HG03575 (cell line): ENCODE results near the gene SLC16A1.
"Not testable (repeated sequence)": the region's sequence is repeated elsewhere in the genome, so short reads cannot be mapped to it uniquely, and the experiment has no call there.

ENCODE experiments used
- ATAC-seq: cut with Tn5 transposase; IDR thresholded peaks from one replicate; pipeline ENCODE4 v1.9.1; 2021; ENCODE audit not compliant: unreplicated experiment, insufficient number of reproducible peaks, low FRiP score; ENCODE audit errors: extremely low read depth

Gene SLC16A1

DNA sequence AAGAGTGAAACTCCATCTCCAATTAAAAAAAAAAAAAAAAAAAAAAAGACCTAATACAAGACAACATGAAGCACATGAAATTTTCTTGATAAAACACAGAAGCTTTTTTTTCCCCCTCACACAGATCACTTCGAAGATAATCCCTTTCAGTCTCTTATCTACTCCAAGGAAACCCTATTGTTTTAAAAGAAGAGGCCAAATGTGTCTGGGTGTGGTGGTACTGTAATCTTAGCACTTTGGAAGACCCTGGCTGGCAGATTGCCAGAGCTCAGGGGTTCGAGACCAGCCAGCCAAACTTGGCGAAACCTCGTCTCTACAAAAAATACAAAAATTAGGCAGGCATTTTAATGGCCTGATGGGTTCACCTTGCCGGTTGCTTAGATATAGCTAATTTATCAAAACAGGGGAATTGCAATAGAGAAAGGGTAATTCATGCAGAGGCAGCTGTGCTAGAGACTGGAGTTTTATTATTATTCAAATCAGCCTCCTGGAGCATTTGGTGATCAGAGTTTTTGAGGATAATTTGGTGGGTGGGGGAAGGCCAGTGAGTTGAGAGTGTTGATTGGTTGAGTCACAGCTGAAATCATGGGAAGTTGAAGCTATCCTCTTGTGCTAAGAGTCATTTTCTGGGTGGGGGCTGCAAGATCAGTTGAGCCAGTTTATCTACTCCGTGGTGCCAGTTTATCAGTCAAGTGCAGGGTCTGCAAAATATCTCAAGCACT lies 62.5 kb downstream of the SLC16A1 start:
- no peak for ATAC-seq

DNA sequence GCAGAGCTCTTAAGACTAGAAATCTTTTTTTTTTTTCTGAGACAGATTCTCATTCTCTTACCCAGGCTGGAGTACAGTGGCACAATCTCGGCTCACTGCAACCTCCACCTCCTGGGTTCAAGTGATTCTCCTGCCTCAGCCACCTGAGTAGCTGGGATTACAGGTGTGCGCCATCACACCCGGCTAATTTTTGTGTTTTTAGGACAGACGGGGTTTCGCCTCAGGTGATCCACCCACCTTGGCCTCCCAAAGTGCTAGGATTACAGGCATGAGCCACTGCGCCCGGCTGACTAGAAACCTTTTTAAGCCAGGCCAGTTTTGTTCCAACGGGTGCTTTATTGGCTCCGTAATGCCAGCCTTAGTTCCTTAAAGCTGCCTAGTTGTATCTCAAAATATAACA lies 66.1 kb downstream of the SLC16A1 start:
- ATAC-seq = not testable (repeated sequence)

DNA sequence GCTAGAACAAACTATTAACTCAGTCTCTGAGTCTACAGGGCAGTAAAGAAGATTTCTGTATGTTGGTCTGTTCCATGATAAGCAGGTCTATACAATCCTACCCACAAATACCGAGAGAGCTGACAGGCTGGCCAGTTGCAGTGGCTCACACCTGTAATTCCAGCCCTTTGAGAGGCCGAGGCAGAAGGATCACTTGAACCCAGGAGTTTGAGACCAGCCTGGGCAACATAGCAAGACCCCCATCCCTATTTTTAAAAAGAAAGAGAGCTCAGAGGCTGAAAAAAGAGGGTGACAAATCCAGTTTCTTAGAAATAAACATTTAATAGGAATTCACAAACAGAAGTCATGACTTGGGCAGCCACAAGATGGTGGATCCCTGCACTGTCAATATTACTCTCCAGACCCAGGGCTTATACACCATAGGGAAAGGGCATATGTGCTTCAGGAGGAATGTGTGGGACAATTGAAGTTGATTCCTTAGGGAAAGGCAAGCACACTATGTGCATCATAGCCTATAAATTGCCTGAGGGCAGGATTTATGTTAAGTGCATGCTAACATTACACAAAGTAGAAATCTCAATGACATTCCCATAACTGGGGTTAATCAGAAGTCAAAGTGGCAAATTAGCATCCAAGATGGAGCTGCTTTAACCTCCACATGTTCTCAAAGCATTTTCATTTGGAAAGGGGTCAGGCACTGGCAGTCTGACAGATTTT lies 66.8 kb downstream of the SLC16A1 start:
- ATAC-seq = no peak

DNA sequence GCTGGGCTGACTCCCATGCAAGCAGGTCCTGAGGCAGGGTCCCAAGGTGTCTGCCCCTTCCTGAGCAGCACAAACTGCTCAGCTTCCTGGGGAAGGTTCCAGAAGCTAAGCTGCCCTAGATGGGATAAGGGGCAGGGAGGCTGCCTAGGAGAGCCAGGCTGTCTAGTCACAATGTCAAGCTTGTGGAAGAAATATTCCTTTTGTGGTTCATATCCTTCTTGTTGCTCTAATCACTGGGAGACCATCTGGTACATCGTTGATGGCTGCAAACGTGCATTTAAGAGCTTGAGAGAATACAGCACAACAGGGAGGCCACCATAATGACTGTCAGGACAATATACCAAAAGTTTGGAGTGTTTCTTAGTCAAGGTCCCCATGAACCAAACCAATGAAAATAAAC lies 67.4 kb downstream of the SLC16A1 start:
- ATAC-seq = no peak

DNA sequence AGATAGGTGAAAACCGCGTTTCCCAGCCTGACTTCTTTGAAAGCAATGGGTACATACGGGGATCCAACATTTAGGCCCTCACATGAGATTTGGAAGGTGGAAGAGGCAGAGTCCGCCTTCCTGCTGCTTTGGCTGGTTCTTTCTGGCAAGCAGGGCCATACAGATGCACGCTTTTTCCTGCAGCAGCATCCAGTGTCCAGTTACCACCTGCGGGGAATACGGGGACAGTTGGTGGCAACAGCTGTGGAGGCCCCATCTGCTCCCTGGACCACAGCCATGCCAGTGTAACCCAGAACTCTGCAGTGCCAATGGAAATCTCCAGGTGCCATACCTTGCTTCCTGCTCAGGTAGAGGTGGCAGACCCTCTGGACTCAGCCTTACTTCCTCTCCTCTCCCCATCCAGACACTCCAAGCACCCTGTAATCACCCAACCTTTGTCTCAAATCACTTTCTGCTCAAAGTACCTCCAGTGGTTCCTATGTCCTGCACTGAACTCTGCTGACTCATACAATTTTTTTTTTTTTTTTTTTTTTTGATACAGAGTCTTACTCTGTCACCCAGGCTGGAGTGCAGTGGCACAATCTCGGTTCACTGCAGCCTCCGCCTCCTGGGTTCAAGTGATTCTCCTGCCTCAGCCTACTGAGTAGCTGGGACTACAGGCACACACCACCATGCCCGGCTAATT lies 68.3 kb downstream of the SLC16A1 start:
- no peak for ATAC-seq

DNA sequence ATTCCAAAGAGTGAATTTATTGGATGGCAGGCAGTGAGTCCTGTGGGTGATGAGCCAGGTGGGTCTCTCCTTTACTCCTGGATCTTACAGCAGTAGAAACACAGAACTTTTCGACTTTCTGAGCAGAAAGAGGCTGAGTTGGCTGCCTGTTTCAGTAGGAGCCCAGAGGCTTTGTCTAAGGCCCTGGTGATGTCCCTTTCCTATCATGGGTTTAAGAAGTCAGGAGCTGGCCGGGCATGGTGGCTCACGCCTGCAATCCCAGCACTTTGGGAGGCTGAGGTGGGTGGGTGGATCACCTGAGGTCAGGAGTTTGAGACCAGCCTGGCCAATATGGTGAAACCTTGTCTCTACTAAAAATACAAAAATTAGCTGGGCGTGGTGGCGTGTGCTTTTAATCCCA lies 71.0 kb downstream of the SLC16A1 start:
- not testable (repeated sequence) for ATAC-seq

DNA sequence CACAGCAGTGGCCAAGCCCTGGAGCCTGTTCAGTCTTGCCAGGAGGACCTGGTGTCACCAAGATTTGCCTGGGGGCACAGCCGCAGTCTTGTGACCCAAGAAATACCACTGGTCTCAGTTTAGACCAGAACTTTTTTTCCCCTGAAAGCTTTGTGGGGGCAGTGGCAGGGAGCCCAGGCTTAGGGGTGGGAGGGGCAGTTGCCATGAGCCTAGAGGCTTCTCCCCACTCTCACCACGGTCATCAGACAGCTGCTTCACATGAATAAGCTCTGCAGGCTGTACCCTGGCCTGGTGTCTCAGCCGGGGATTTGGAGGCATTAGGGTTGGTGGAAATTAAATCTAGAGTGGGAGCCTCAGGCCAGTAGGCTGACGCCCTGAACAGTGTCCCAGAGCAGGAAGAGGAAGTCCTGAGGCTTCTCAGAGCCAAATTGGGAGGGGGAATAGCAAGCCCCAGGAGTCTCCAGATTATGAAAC lies 73.7 kb downstream of the SLC16A1 start:
- no peak for ATAC-seq

DNA sequence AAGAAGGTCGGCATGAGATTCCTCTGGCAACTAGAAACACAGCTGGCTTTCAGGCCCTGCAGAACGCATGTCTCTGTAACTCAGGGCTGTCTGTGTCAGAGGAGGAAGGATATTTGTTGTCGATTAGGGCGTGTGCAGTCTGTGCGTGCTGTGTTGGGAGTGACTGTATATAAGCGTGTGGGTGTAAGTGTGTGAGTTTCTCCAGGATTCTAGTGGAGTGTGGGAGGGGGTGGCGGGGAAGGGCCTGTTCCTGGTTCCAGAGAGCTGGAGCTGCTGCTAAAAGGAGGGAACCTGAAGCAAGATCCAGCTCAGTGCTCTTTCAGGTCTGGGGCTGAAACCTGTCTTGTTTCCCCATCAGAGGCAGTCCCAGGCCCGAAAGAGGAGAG lies 74.3 kb downstream of the SLC16A1 start:
- ATAC-seq = no peak

DNA sequence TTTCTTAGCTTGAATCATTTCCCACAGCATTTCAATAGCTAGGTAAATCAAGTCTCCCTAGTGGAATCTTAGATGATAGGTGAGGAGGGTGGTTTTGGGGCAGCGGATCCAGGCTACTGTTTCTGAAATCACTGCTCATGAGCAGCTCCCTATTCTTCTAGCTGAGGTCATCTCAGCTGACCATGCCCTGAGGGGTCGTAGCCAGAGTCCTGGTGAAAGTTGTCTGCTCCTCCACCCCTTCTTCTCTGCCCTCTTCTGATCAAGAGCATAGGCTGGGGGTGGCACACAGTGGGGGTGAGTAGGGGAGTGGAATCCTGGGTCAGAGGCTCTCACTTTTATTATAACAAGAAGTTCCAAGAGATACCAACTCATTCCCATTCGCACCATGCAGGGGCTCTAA lies 76.2 kb downstream of the SLC16A1 start:
- ATAC-seq = no peak

DNA sequence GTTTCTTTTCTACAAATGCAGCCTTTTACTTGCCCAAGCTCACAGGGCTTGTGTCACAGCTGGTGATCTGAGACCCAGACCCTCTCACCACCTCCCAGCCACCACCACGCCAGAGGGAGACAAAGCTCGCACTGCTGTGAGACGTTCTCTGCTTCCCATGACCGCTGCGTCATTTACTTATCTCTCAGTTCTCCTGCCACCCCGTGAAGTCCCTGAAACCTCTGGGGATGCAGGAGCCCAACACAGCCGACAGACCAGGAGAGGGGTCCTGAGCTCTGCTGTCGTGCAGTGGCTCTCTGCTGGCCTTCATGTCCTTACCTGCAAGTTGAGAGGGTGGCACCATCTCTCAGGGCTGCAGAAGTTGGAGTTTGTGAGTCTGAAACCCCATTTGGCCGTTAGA lies 77.7 kb downstream of the SLC16A1 start:
- no peak for ATAC-seq

DNA sequence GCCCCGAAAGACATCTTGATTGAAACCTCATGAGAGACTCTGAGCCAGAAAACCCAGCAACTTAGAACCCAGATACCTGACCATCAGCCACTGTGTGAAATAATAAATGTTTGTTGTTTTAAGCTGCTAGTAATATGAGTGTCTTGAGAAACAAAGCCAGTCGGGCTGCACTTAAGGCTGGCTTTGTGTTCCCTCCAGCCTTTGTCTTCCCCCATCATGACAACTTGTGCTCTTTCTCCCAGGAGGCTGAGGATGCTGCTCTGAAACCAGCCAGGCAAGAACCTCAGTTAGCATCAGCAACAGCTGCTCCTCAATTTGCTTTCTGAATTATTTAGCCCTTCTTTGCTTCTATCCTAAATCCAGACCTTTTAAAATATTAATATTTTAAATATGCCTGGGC lies 78.2 kb downstream of the SLC16A1 start:
- no peak for ATAC-seq

DNA sequence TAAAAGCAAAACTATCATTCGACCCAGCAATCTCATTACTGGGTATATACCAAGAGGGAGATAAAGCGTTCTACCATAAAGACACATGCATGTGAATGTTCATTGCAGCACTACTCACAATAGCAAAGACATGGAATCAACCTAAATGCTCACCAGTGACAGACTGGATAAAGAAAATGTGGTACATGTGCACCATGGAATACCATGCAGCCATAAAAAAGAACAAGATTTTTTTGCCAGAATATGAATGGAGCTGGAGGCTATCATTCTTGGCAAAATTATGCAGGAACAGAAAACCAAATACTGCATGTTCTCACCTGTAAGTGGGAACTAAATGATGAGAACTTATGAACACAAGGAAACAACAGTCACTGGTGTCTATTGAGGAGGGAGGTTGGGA lies 79.7 kb downstream of the SLC16A1 start:
- no peak for ATAC-seq

DNA sequence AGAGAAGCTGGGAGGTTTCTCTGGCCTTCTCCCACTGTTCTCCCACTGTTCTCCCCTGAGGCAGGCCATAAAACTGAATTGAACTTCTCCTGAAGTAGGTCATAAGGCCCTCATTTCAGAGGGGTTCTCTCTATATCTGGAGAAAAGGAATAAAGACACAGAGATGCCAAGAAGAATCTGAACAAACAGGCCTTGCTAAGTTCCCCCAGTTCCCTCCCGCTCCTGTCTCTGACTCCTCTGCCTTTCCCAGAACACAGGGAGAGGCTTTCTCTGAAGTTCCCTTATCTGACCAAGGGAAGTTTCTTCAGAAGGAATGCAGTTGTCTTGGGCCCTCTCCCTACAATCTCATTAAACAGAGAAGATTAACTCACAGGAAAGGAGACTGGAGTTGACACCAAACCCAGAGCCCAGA lies 83.4 kb downstream of the SLC16A1 start:
- ATAC-seq = no peak

DNA sequence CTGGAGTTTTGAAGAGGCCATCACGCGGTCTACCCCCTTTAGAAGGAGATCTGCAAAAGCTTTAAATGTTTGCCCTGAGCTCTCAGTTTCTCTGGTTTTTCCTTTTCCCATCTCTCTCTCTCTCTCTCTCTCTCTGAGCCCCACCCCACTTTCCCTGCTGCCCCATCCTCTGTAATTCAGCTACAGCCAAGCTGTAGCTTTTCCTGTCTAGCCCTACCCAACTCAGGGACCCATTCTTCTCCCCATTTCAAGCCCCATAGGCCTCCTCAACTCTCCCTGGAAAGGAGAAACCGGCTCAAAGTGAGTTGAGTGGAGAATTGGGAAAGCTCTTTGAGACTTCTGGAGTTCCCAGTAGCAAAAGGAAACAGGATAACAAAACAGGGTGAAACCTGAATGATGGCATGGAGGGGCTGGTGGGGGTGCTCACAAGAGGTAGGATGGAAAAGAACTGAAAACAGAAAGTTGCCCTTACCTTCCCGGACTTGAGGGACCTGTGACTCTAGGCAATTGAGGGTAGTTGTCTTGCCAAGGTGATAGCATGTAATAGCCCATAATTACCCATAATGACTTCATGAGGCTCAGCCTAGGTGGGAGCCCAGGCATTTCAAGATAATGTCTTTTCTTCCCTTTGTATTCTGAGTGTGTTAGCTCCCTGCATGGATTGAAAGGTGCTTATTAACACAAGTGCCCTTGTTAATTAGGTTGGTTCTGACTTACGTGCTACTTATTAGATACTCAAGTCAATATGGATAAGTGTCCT lies 84.9 kb downstream of the SLC16A1 start:
- ATAC-seq = no peak

DNA sequence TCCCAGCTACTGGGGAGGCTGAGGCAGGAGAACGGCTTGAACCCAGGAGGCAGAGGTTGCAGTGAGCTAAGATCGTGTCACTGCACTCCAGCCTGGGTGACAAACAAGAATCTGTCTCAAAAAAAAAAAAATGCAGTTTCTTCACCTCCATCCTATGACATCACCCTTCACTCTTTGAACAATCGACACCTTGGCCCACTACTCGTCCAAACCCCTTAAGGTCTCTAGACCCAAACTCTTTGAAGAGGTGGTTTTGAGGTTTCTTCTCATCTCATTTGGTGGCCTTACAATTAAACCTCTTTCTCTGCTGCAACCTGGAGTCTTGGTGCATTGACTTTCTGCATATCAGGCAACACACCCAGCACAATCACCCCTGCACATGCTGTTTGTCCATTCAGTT lies 86.1 kb downstream of the SLC16A1 start:
- no peak for ATAC-seq

DNA sequence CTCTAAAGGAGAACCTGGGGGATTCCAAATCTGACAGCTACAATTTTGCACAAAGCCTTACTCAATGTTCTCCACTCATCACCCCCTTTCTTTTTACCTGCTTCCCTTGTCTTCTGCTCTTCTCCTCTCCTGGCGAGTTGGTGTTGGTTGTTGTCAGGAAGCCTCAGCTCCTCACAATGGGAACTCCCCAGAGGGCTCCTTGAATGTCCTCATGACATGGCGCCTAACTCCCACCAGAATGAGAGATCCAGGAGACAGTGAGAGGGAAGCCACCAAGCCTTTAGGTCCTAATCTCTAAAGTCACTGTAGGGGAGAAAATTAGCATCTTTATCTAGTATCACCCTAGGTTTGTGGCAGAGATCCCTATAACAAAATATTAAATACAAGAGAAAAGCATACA lies 87.8 kb downstream of the SLC16A1 start:
- ATAC-seq = no peak

DNA sequence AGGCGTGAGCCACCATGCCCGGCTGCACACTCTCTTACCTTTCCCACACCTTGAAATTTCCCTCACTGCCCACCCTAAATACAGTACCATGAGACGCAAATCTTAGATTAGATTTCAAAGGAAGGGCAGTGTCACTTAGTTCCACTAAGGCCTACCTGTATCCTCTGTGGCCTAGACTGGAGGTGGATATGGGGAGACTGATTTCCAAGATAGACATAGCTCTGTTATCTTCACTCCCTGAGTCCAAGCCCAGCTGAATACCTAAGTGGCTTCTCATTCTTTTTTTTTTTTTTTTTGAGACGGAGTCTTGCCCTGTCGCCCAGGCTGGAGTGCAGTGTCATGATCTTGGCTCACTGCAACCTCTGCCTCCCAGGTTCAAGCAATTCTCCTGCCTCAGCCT lies 89.0 kb downstream of the SLC16A1 start:
- no peak for ATAC-seq

DNA sequence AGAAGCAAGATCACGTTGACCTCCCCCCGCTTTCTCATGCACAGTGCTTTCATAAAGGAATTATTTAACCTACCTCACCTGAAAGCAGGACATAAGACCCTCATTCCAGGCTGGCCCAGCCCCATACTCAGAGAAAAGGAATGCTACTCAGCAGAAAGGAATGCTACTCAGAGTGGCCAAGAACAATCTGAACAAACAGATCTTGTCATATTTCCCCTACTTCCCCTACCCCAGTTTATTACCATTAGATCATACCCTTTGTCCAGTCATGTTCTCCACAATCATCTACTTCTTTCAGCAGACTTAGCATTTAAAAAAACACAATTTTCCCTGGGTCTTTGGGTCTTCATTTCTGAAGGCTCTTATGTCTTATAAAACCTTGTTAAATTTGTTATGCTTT lies 89.8 kb downstream of the SLC16A1 start:
- ATAC-seq = no peak

DNA sequence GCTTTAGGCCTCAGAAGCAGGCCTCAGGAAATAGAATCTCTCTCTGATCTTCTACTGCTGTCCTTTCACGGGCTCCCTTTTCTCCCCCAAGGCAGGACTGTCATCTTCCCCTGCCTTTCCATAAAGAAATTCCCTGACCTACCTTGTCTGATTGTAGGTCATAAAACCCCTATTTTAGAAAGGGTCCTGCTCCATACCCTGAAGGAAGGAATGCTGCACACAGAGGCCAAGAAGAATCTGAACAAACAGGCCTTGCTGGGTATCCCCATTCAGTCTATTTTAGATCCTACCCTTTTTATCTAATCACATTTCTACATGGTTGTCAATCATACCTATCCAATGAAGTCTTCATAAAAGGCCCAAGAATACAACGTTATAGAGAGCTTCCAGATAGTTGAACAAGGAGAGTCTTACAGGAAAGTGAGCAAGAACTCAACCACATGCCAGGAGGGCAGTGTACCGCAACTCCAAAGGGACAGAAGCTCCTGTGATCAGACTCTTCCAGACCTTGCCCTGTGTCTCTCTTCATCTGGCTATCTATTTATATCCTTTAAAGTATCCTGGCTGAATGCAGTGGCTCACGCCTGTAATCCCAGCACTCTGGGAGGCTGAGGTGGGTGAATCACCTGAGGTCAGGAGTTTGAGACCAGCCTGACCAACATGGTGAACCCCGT lies 93.1 kb downstream of the SLC16A1 start:
- ATAC-seq = no peak
